H1 (cell line): Measurements from ENCODE around the gene RFK.

ENCODE experiments used
- ATF3 ChIP-seq: IDR thresholded peaks from 2 replicates; pipeline ENCODE4 v1.6.1; 2011; ENCODE audit warnings: low read depth, mild to moderate bottlenecking, low read length; ENCODE audit not compliant: insufficient read depth
- CTCF ChIP-seq, 3 experiments: IDR thresholded peaks; 1 replicate in 2 of 3; 2 replicates in 1 of 3; pipeline versions ENCODE4 v1.5.1 to v1.6.1; 2011; ENCODE audit warnings: low read length in 3 of 3, mild to moderate bottlenecking in 3 of 3, inconsistent platforms in 2 of 3, low read depth in 1 of 3, moderate library complexity in 1 of 3; ENCODE audit not compliant: insufficient read depth in 1 of 3; ENCODE audit errors: control extremely low read depth in 1 of 3
- HDAC2 ChIP-seq, 2 experiments: fragments of 300-600 bp in 1 of 2; sonication (generic) in 1 of 2; IDR thresholded peaks; 2 replicates each; pipeline ENCODE4 v1.6.1; 2011 to 2012; ENCODE audit warnings: low read depth in 2 of 2, low read length in 2 of 2, mild to moderate bottlenecking in 2 of 2, moderate library complexity in 2 of 2, borderline replicate concordance in 1 of 2, inconsistent platforms in 1 of 2
- JUND ChIP-seq: IDR thresholded peaks from 2 replicates; pipeline ENCODE4 v1.6.1; 2011; ENCODE audit warnings: mild to moderate bottlenecking, improper control_type of control experiment, low read length
- NRF1 ChIP-seq: IDR thresholded peaks from 2 replicates; pipeline ENCODE4 v1.6.1; 2011; ENCODE audit warnings: mild to moderate bottlenecking, low read depth, low read length, improper control_type of control experiment
- POLR2A ChIP-seq, 2 experiments: IDR thresholded peaks; 1 replicate in 1 of 2; 2 replicates in 1 of 2; pipeline ENCODE4 v1.6.1; 2011; ENCODE audit warnings: low read depth in 2 of 2, low read length in 2 of 2, mild to moderate bottlenecking in 2 of 2; ENCODE audit errors: control extremely low read depth in 1 of 2
- RFX5 ChIP-seq: IDR thresholded peaks from 2 replicates; pipeline ENCODE4 v1.6.1; 2011; ENCODE audit warnings: low read depth, low read length, improper control_type of control experiment, borderline replicate concordance
- TAF1 ChIP-seq: IDR thresholded peaks from 2 replicates; pipeline ENCODE4 v1.6.1; 2011; ENCODE audit warnings: mild to moderate bottlenecking, low read depth, low read length
- ZNF274 ChIP-seq: IDR thresholded peaks from 2 replicates; pipeline ENCODE4 v1.7.0; 2012; ENCODE audit warnings: low read length, borderline replicate concordance; ENCODE audit errors: extremely low read depth

- no peak for TF ChIP-seq TAF1
- TF ChIP-seq ZNF274, result no peak
- no peak for TF ChIP-seq ATF3
- TF ChIP-seq JUND, result no peak
- TF ChIP-seq RFX5, result no peak
- TF ChIP-seq CTCF (IDR thresholded peaks at IDR 0.05; ENCODE audit: control extremely low read depth in 1 of 3, insufficient read depth in 1 of 3, low read depth in 1 of 3, low read length in 3 of 3), result no peak
- TF ChIP-seq POLR2A (IDR thresholded peaks at IDR 0.05; ENCODE audit: control extremely low read depth in 1 of 2, low read depth in 2 of 2, low read length in 2 of 2), result no peak
- TF ChIP-seq HDAC2 (IDR thresholded peaks at IDR 0.05; ENCODE audit: borderline replicate concordance in 1 of 2, low read depth in 2 of 2, low read length in 2 of 2), result no peak
- no peak for TF ChIP-seq NRF1
Measured at GRCh38 chr9:76433406-76433805, 39.2 kb upstream of the RFK start.
